ENCODE data around the gene P3H3.
"Not testable (repeated sequence)": the region's sequence is repeated elsewhere in the genome, so short reads cannot be mapped to it uniquely, and the experiment has no call there.

P3H3 gene

DNA sequence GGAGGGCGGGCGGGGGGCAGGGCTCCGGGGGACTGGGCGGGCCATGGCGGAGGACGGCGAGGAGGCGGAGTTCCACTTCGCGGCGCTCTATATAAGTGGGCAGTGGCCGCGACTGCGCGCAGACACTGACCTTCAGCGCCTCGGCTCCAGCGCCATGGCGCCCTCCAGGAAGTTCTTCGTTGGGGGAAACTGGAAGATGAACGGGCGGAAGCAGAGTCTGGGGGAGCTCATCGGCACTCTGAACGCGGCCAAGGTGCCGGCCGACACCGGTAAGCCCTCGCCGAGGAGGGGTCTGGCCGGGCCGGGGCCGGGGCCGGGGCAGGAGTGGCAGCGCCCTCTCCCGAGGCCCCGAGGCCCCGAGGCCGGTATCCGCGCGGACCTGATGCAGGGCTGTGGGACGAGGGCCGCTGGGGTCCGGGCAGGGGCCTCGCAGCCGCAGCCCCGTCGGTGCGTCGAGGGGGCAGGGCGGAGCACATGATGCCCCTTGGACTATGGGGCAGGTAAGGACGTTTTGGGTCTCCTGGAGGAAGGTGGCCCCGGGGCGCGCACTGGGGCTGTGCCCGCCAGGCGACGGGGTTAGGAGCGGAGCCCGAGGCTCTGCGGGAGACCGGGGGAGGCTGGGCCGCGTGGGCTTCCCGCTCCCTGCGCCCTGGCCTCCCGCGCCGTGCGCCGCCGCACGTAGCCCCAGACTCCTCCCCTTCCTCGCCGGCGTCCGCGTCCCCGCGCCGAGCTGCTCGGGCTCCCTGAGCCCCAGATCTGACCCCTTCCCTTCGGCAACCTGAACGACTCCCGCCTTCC is 39.4 kb downstream of the P3H3 start, which contains the start of gene TPI1:
TPI1 (plus strand) TSS at position 119 of the 798 bp plus-strand sequence; CDS start at position 155, 36 bp downstream.
- DNase-seq (ENCODE audit: low spot score), result peak; percentile 88

DNA sequence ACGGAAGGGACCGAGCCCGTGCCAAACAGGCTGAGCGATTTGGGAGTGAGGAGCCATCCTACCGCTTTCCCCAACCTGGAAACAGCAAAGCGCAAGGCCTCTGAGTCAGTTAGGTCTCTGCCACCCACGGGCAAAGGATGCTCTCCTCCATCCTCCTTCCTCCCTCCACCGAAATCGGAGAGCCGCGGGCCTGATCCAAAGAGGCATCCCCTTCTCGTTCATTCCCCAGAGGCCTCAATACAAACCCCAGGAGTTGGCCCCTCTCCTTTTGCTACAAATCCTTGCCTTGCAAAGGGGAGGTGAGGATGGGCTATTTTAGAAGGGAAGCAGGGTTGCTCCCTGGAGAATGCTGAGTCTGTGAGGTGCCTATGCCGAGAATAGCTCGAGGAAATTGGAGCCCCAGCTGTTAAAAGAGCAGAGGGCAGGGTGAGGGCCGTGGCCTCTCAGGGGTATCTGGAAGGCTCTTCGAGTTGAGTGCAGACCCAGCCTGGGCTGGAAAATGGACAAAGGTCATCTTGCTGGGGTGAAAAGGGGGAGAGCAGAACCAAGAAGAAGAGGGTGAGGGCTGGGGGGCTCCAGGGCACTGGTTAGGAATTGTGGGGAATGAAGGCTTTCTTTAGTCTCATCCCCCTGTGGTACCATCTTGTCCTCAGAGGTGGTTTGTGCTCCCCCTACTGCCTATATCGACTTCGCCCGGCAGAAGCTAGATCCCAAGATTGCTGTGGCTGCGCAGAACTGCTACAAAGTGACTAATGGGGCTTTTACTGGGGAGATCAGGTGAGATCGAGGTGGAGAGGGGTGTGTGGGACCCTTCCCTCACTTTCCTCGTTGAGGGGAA is 40.2 kb downstream of the P3H3 start:
- no peak for DNase-seq (ENCODE audit: low spot score)

DNA sequence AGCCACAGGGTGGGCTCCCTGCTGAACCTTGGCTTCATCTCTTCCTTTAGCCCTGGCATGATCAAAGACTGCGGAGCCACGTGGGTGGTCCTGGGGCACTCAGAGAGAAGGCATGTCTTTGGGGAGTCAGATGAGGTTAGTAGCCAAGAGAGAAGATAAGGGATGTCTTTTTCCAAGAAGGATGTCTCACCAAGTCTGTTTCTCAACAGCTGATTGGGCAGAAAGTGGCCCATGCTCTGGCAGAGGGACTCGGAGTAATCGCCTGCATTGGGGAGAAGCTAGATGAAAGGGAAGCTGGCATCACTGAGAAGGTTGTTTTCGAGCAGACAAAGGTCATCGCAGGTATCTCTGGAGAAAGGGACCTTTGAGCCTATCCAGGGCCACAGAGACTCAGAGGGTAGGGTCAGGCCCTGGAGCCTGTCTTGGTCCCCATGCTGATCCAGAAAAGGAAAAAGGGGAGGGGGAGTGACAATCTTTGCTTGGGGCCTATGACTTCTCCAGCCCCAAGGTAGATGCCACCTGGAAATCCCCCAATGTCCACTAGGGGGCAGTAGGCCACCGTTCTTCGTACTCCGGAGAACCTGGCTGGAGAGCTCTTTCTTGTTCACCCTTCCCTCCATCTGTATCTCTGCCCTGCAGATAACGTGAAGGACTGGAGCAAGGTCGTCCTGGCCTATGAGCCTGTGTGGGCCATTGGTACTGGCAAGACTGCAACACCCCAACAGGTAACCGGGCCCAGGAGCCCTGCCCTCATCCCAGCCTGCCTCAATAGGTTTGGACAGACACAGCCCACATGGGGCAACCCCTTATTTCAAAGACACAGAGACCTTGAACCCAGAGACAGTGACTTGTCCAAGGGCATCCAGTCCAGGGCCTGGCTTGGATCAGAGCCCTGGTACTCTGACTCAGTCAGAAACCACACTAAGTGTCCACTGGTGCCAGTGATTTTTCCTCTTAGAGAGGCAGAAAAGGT is 41.1 kb downstream of the P3H3 start:
- peak; percentile 84 for DNase-seq (ENCODE audit: low spot score)

DNA sequence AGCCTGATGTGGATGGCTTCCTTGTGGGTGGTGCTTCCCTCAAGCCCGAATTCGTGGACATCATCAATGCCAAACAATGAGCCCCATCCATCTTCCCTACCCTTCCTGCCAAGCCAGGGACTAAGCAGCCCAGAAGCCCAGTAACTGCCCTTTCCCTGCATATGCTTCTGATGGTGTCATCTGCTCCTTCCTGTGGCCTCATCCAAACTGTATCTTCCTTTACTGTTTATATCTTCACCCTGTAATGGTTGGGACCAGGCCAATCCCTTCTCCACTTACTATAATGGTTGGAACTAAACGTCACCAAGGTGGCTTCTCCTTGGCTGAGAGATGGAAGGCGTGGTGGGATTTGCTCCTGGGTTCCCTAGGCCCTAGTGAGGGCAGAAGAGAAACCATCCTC is 42.1 kb downstream of the P3H3 start:
- not testable (repeated sequence) for DNase-seq (ENCODE audit: low spot score)

DNA sequence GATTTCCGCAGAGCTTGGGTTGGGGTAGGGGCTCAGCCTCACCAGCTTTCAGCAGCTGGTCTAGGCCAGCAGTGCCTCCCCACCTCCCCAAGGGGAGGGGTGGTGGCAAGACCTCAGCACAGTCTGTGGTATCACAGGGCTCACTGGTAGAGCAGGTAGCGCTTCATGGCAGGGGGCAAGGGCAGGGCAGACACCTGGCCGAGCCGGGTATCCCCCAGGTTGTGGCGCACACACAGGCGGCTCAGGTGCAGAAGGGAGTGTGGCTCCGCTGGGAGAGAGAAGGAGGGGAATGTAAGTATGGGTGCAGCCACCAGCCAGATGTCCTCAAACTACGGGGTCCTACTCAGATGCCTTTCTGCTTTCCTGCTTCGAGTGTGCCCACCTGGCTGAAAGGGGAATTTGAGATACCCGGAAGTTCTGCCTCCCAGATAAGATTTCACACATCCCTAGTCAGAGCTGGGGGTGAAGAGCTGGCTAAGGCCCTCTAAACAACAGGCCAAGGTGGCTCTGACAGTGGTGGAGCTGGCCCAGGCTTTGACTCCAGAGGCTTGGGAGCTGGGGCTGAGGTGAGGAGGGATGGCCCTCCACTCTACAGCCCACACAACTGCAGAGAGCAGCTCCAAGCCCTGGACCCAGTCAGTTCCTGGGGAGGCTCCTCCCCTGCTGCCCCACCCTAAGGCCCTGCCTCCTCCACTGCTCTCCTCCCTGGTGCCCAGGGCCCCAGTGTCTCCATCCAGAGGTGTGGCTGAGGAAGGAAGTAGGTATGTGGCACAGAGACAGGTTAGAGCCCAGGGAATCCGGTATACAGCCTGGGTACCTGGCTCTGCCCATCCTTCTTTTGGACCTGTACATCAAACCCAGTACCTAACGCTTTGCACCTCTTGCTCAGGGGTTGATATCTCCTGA is 43.1 kb downstream of the P3H3 start:
- peak; percentile 82 for DNase-seq (ENCODE audit: low spot score)

DNA sequence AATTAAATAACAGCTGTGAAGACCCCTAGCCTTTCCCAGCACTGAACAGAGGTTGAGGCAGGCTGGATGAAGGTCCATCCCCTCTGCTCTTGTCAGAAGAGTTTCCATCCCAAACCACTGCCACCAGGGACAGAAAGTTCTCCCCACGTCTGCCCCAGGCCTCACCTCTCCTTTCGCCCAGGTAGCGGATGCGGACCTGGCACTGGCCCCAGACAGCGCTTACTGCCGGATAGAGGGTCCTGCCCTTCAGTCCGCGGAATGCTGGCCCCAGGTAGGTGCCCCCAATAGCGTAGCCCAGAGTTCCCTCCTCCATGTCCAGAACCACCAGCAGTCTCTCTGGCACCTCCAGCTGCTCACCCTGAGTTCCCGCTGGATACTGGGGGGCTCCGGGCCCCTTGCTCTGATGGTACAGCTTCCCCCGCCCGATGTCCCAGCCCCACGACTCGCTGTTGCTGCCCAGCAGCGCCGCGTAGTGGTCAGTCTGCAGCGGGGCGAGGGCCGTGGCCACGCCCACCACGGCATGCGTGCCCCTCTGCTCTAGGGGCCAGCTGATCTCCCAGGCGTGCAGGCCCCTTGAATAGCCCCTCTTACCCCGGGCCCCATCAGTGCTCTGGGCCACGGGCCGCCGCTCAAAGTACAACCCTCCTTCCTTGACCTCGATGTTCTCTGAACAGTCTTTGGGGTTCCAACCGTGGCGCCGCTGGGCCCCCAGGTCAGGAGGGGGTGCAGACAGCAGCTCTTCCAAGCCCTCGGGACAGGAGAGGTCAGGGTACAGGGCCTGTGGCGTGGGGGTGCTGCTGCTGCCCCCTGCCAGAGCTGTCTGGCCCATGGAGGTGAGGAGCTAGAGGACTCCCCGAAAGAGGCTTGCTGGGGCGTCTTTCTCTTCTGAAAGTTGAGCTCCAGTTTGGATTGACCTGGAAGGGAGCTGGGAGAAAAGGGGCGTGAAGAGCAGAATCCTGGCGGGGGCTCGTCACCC is 44.2 kb downstream of the P3H3 start:
- DNase-seq (ENCODE audit: low spot score), result peak; percentile 81

DNA sequence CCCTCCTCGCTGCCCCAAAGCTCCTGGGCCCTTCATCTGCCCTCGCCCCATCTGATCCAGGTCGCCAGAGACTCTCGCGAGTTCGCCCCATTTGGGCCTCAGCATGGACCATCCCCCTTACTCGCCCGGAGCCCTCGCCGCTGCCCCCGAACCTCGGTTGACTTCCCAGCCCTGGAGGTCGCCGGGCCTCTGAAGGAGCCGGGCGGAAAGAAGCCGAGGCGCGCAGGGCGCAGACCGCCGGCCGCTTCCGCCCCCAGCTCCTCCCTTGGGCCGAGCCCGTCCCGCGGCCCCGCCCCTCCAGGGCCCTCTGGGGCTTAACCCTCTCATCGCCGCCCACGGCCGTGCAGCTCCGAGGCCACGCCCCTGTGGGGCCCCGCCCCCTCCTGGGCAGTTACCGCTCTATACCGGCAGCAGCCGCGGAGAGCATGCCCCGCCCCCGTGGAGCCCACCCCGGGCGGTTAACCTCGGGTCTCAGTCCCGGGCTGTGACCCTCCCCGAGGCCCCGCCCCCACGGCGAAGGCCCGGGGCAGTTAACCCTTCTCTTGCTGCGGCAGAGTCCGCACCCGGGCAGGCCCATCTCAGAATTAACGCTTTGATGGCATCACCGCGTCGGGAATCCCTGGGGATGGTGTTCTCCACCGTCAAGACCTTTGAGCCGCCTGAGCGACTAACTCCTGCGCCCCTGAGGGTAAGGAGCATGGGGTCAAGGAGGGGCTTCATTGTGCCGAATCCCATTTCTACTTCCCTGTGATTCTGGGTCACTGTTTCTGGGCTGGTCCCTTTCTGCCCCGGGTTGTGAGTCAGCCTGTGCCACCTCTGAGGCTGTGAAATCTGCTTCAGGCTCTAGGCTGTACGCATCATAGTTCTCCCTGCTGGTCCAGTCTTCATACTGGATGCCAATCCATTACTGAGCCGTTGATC is 45.1 kb downstream of the P3H3 start, which contains the start of gene SPSB2:
SPSB2 (minus strand) TSS at position 210 of the 921 bp plus-strand sequence. CDS start 402 bp downstream, outside the sequence.
- DNase-seq (ENCODE audit: low spot score), result peak; percentile 97

DNA sequence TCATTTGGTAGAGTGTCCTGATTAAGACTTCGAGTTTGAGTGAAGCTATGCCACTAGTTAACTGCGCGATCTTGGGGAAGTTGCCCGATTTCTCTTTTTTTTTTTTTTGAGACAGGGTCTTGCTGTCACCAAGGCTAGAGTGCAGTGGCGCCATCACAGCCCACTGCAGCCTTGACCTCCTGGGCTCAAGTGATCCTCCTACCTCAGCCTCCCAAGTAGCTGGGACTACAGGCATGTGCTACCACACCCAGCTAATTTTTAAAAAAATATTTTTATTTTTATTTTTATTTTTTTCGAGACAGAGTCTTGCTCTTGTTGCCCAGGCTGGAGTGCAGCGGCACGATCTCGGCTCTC is 45.8 kb downstream of the P3H3 start:
- not testable (repeated sequence) for DNase-seq (ENCODE audit: low spot score)

DNA sequence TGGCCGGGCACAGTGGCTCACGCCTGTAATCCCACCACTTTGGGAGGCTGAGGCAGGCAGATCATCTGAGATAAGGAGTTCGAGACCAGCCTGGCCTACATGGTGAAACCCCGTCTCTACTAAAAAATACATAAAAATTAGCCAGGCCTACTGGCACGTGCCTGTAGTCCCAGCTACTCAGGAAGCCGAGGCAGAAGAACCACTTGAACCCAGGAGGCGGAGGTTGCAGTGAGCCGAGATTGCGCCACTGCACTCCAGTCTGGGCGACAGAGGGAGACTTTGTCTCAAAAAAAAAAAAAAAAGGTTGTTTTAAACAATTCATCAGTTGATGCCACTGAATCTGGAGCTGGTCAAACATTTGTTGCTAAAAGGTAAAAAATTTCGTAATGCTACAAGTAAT is 51.6 kb downstream of the P3H3 start:
- not testable (repeated sequence) for DNase-seq (ENCODE audit: low spot score)

DNA sequence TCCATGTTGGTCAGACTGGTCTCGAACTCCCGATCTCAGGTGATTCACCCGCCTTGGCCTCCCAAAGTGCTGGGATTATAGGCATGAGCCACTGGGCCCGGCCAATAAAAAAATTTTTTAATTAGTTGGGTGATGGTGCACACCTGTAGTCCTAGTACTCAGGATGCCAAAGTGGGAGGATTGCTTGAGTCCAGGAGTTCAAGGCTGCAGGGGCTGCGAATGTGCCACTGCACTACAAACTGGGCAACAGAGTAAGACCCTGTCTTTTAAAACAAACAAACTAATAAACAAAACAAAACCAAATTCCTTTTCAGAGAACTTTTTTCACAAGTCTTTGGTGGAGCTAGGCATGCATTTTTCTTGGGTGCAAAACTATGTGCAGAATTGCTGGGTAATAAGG is 55.0 kb downstream of the P3H3 start:
- no peak for DNase-seq (ENCODE audit: low spot score)

DNA sequence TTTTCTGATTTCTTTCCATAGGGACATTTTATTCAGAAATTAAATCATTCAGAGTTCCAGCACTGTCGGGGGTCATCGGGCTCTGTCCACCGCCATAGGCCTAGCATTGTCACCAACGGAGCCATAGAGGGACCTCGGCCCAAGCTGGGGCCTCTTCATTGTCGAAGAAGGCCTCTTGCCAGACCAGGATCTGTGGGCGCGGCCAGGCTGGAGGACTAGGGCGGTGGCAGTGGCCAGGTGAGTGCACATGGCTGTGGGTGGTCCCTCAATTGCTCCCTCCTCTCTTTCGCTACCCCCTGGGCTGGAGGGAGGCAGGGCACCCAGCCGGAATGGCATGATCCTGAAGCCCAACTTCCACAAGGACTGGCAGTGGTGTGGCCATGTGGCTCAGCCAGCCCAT is 55.5 kb downstream of the P3H3 start:
- no peak for DNase-seq (ENCODE audit: low spot score)

DNA sequence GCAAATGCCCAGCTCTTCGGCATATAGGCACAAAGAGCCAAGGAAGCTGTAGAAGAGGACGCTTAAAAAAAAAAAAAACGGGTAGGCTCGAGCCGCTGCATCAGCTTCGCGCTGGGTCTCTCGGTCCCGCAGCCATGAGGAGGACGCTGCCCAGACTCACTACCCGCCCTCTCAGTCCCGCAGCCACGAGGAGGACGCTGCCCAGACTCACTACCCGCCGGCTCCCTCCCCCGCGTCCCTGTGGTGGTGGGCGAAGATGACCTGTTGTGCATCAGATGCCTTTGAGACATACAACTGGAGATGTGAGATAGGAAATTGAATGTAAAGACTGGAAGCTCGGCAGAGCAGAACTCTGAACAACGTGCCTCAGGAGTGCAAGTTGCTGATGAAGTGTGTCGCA is 56.3 kb downstream of the P3H3 start:
- DNase-seq (ENCODE audit: low spot score), result no peak

DNA sequence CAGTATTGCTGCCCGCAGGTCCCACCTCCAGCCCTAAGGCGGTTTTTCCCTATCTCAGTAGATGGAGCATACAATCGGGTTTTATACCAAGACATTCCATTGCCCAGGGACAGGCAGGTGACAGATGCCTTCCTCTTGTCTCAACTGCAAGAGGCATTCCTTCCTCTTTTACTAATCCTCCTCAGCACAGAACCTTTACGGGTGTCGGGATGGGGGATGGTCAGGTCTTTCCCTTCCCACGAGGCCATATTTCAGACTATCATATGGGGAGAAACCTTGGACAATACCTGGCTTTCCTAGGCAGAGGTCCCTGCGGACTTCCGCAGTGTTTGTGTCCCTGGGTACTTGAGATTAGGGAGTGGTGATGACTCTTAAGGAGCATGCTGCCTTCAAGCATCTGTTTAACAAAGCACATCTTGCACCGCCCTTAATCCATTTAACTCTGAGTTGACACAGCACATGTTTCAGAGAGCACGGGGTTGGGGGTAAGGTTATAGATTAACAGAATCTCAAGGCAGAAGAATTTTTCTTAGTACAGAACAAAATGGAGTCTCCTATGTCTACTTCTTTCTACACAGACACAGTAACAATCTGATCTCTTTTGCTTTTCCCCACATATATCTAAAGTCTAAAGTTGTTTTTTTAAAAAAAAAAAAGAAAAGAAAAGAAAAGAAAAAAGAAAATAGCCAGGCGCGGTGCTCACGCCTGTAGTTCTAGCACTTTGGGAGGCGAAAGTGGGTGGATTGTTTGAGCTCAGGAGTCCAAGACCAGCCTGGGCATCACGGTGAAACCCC is 58.2 kb downstream of the P3H3 start:
- DNase-seq (ENCODE audit: low spot score), result not testable (repeated sequence)

DNA sequence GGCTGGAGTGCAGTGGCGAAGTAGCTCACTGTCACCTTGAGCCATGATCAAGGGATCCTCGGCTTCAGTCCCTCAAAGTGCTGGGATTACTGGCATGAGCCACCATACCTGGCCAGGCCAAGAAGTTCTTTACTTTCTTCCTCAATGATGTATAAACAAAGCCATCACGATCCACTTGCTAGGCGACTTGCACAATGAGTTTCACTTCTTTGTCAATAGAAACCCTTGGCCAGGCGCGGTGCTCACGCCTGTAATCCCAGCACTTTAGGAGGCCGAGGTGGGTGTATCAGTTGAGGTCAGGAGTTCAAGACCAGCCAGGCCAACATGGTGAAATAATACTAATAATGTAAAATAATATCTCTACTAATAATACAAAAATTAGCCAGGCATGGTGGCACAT is 59.3 kb downstream of the P3H3 start:
- no peak for DNase-seq (ENCODE audit: low spot score)

DNA sequence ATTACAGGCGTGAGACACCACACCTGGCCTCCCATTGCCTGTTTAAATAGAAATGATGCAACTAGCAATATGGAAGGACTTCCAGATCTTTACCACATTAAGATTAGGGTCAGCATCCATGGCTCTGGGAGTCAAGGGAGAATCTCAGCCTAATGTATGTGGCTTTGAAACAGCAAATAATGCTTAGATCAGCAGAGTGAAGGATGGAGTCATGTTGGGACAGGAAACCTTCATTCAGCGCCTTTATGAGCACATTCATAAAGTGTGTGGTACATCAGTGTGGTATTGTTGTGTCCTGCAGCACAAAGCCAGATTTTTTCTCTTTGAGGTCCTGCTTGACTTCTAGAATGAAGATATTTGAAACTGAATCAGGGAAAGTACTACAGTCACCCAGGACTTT is 60.2 kb downstream of the P3H3 start:
- no peak for DNase-seq (ENCODE audit: low spot score)

DNA sequence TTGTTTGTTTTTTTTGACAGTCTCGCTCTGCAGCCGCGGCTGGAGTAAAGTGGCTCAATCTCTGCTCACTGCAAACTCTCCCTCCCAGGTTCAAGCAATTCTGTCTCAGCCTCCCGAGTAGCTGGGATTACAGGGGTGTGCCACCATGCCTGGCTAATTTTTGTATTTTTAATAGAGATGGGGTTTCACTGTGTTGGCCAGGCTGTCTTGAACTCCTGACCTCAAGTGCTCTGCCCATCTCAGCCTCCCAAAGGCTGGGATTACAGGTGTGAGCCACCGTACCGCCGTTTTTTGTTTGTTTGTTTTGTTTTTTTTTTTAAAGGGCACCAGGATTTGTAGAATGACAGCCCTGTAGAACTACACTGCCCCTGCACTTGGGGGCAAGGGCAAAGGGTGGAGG is 60.6 kb downstream of the P3H3 start:
- DNase-seq (ENCODE audit: low spot score), result not testable (repeated sequence)
